WI38 (cell line): ENCODE measurements around the gene CROCC2.

Experiments used
- H3K4me3 ChIP-seq: 2 replicates; pipeline ENCODE4 v1.5.1; 2011; ENCODE audit warnings: low read depth, mild to moderate bottlenecking, control low read depth, low read length
- CTCF ChIP-seq: IDR thresholded peaks from 2 replicates; pipeline ENCODE4 v1.5.1; 2012; ENCODE audit warnings: low read depth, mild to moderate bottlenecking, control low read depth, low read length

Gene CROCC2

GRCh38 chr2:240906911-240907590 lies 915 bp downstream of the CROCC2 start:
- H3K4me3 ChIP-seq = no peak overlapping the region
- no peak for TF ChIP-seq CTCF

GRCh38 chr2:240909216-240909974 lies 3.3 kb downstream of the CROCC2 start:
- H3K4me3 ChIP-seq = no peak overlapping the region
- no peak for TF ChIP-seq CTCF

- no peak for TF ChIP-seq CTCF
Measured at GRCh38 chr2:240911641-240912265, 5.6 kb downstream of the CROCC2 start.

GRCh38 chr2:240912878-240913809 lies 7.0 kb downstream of the CROCC2 start:
- H3K4me3 ChIP-seq = no peak overlapping the region
- TF ChIP-seq CTCF = no peak

More at GRCh38 chr2:240911641-240912265, 5.6 kb downstream of the CROCC2 start:
- H3K4me3 ChIP-seq = no peak overlapping the region

- H3K4me3 ChIP-seq = no peak overlapping the region
- peak; percentile 84 for TF ChIP-seq CTCF
Measured at GRCh38 chr2:240913810-240914644, 7.9 kb downstream of the CROCC2 start.

GRCh38 chr2:240914645-240915525 lies 8.7 kb downstream of the CROCC2 start:
- no peak overlapping the region for H3K4me3 ChIP-seq
- TF ChIP-seq CTCF = no peak
